GM12878 (cell line): Measurements from ENCODE around the gene SLC22A31. TPM values are rescaled to one million over a fixed set of nuclear protein-coding genes. Genes with fewer than 3 reads are reported as not detected.
"Not testable (repeated sequence)": the region's sequence is repeated elsewhere in the genome, so short reads cannot be mapped to it uniquely, and the experiment has no call there.

Experiments
- ATAC-seq: fragments of 200-7000 bp; cut with Tn5 transposase; 3 replicates; pipeline ENCODE4 v1.9.1; 2020; ENCODE audit warnings: mild to moderate bottlenecking, moderate library complexity
- BruUV-seq: library from RNA; stranded (reverse); fragments of 400-500 nt; replicated peaks from 2 replicates; lab custom pipeline; 2021; lab: Mats Ljungman, UMichigan
- CTCF ChIA-PET: fragments of 300-600 bp; sonication (Branson Sonifier 250); formaldehyde crosslinking; extraction: SDS; loops from one replicate; lab custom pipeline; 2021; ENCODE audit warnings: inconsistent platforms; lab: Yijun Ruan, JAX
- POLR2A ChIA-PET: fragments of 350-600 bp; formaldehyde crosslinking; extraction: SDS; loops from one replicate; lab custom pipeline; 2021; ENCODE audit warnings: inconsistent platforms; lab: Charles Lee
- RAD21 ChIA-PET: fragments of 300-600 bp; sonication (Branson Sonifier 250); formaldehyde crosslinking; loops from one replicate; lab custom pipeline; 2023; ENCODE audit warnings: antibody characterized with exemption; ENCODE audit not compliant: unreplicated experiment; lab: Charles Lee
- SMC1A ChIA-PET: fragments of 300-600 bp; sonication (Branson Sonifier 250); formaldehyde crosslinking; loops from one replicate; lab custom pipeline; 2023; ENCODE audit not compliant: unreplicated experiment, uncharacterized antibody; lab: Charles Lee
- DNase-seq: peaks from one replicate; pipeline ENCODE4 v3.0.0-alpha.2; 2011; ENCODE audit warnings: low read depth, low spot score
- FAIRE-seq: peaks from 3 replicates; lab custom pipeline; 2011; peaks lifted over from hg19 to GRCh38; lab: Jason Lieb, UNC
- H2AFZ ChIP-seq: 2 replicates; pipeline ENCODE4 v1.6.0; 2011; ENCODE audit warnings: low read depth, low read length, control low read depth; ENCODE audit not compliant: control insufficient read depth
- H3K27ac ChIP-seq: 2 replicates; pipeline ENCODE4 v1.5.1; 2011; ENCODE audit warnings: control low read depth; ENCODE audit not compliant: control insufficient read depth, insufficient read depth
- H3K27me3 ChIP-seq, 2 experiments: replicated peaks in 1 of 2; 2 replicates each; pipeline versions ENCODE4 v1.6.0 to v1.6.1; 2011; ENCODE audit warnings: low read length in 1 of 2; ENCODE audit not compliant: control insufficient read depth in 2 of 2, insufficient read depth in 2 of 2
- H3K36me3 ChIP-seq, 2 experiments: 2 replicates each; pipeline ENCODE4 v1.5.1; 2011; ENCODE audit warnings: low read length in 1 of 2; ENCODE audit not compliant: control insufficient read depth in 2 of 2, insufficient read depth in 2 of 2
- H3K4me1 ChIP-seq: 2 replicates; pipeline ENCODE4 v1.6.1; 2011; ENCODE audit warnings: mild to moderate bottlenecking, low read length, moderate library complexity, mixed read lengths; ENCODE audit not compliant: control insufficient read depth, insufficient read depth
- H3K4me2 ChIP-seq: 2 replicates; pipeline ENCODE4 v1.6.0; 2011; ENCODE audit warnings: control low read depth; ENCODE audit not compliant: control insufficient read depth, insufficient read depth
- H3K4me3 ChIP-seq: fragments of 200-600 bp; sonication (generic); 2 replicates; pipeline ENCODE4 v1.5.1; 2016
- H3K79me2 ChIP-seq: 2 replicates; pipeline ENCODE4 v1.6.0; 2011; ENCODE audit warnings: low read length; ENCODE audit not compliant: control insufficient read depth, insufficient read depth
- H3K9ac ChIP-seq: 2 replicates; pipeline ENCODE4 v1.8.0; 2011; ENCODE audit warnings: low read length, control low read depth, mixed read lengths; ENCODE audit not compliant: control insufficient read depth, insufficient read depth
- H3K9me3 ChIP-seq: replicated peaks from 3 replicates; pipeline ENCODE4 v1.5.1; 2011; ENCODE audit warnings: mild to moderate bottlenecking, low read length; ENCODE audit not compliant: control insufficient read depth, insufficient read depth
- H4K20me1 ChIP-seq: 2 replicates; pipeline ENCODE4 v1.6.0; 2011; ENCODE audit not compliant: control insufficient read depth, insufficient read depth
- EZH2 ChIP-seq: IDR thresholded peaks from 2 replicates; pipeline ENCODE4 v1.6.1; 2012; ENCODE audit warnings: low read depth, mild to moderate bottlenecking, control low read depth, inconsistent platforms, low read length, borderline replicate concordance; ENCODE audit not compliant: control insufficient read depth
- FOXM1 ChIP-seq: IDR thresholded peaks from 2 replicates; pipeline ENCODE4 v1.6.1; 2012; ENCODE audit warnings: low read depth, mild to moderate bottlenecking, inconsistent platforms, low read length, moderate library complexity
- HDAC2 ChIP-seq: fragments of 200-600 bp; sonication (generic); IDR thresholded peaks from 2 replicates; pipeline ENCODE4 v1.6.1; 2017
- IKZF2 ChIP-seq, 2 experiments: fragments of 450-650 bp; IDR thresholded peaks; 2 replicates each; pipeline ENCODE4 v1.6.1; 2017; ENCODE audit warnings: mild to moderate bottlenecking in 2 of 2, moderate library complexity in 2 of 2
- JUND ChIP-seq: IDR thresholded peaks from 2 replicates; pipeline ENCODE4 v1.6.1; 2012; ENCODE audit warnings: low read depth, mild to moderate bottlenecking, low read length, improper control_type of control experiment, moderate library complexity
- USF1 ChIP-seq: IDR thresholded peaks from 2 replicates; pipeline ENCODE4 v1.6.1; 2011; ENCODE audit warnings: borderline replicate concordance, low read depth, mild to moderate bottlenecking, moderate library complexity, mixed read lengths, low read length; ENCODE audit not compliant: insufficient read depth; ENCODE audit errors: extremely low read length
- YBX1 ChIP-seq: fragments of 450-650 bp; IDR thresholded peaks from 2 replicates; pipeline ENCODE4 v1.6.1; 2016; ENCODE audit warnings: antibody characterized with exemption
- ZNF592 ChIP-seq: fragments of 450-650 bp; IDR thresholded peaks from 2 replicates; pipeline ENCODE4 v1.6.1; 2017; ENCODE audit warnings: mild to moderate bottlenecking, moderate library complexity
- WGBS: methylation state at CpG from one replicate; pipeline ENCODE4 v1.1.6; 2016; ENCODE audit warnings: low lambda C conversion rate; ENCODE audit not compliant: insufficient replicate concordance, insufficient coverage; ENCODE audit errors: missing lambda C conversion rate; 5-methylcytosine and 5-hydroxymethylcytosine counted together
- in situ Hi-C: fragments of 300-500 bp; cut with MboI; formaldehyde crosslinking; loops from 9 replicates; pipeline ENCODE4 v1.14.3; 2018; ENCODE audit warnings: mixed read lengths
- intact Hi-C: fragments of 100-400 bp; cut with micrococcal nuclease; formaldehyde crosslinking; loops from one replicate; pipeline ENCODE4 v1.14.2; 2022; ENCODE audit not compliant: unreplicated experiment
- polyA plus RNA-seq, 11 experiments: library from polyadenylated mRNA; depleted of rRNA in 4 of 11; unstranded in 6 of 11; stranded (reverse) in 5 of 11; fragments of >200 nt; fragmentation: Nextera tagmentation in 4 of 11; fragmentation: Illumina TruSeq in 1 of 11; extraction: Ambion mirVana in 4 of 11; extraction: Trizol in 1 of 11; gene quantifications; 1 replicate in 1 of 11; 2 replicates in 10 of 11; pipeline versions ENCODE4 v1.2.1 to v1.2.3, GENCODE V29; 2011 to 2016; ENCODE audit warnings: inconsistent platforms in 2 of 11, missing spikeins in 2 of 11, low read depth in 1 of 11
- total RNA-seq, 4 experiments: library from RNA; depleted of rRNA in 3 of 4; stranded (reverse); fragments of >200 nt in 3 of 4; fragmentation: Illumina TruSeq in 1 of 4; extraction: Trizol in 1 of 4; gene quantifications; 2 replicates each; pipeline versions ENCODE4 v1.2.1 to v1.2.3, GENCODE V29; 2013 to 2021

Gene SLC22A31
- total and polyA plus RNA-seq, 10 of the 15 experiments (the other 5 are each of a cell fraction or from before 2014, with no cell fraction given) = 0.13 to 0.24 (median 0.23) TPM; not detected in 7

GRCh38 chr16:89188471-89189357, 11.6 kb downstream of the SLC22A31 start:
- BruUV-seq, DNase-seq, H3K4me1 ChIP-seq, H4K20me1 ChIP-seq, ATAC-seq, POLR2A ChIA-PET, H2AFZ ChIP-seq, H3K27ac ChIP-seq, CTCF ChIA-PET, H3K36me3 ChIP-seq, H3K9ac ChIP-seq, H3K79me2 ChIP-seq, FAIRE-seq, H3K9me3 ChIP-seq, SMC1A ChIA-PET, in situ Hi-C loops, intact Hi-C loops, H3K4me2 ChIP-seq, H3K4me3 ChIP-seq, RAD21 ChIA-PET, H3K27me3 ChIP-seq: not testable (repeated sequence)
- WGBS = 83% methylated on average over 23 of the region's 25 CpGs

GRCh38 chr16:89187770-89188392, 12.5 kb downstream of the SLC22A31 start:
- Histone ChIP-seq H3K27ac (no peak overlapping the region), H3K36me3 (no peaks in the 10 kb centered on the region), H3K9me3 (no peaks in the 10 kb centered on the region), H3K79me2 (no peaks in the 10 kb centered on the region), H4K20me1 (no peaks in the 10 kb centered on the region), H3K9ac (no peak overlapping the region), H3K27me3 (no peaks in the 10 kb centered on the region), H3K4me1 (no peaks in the 10 kb centered on the region), H2AFZ (no peak overlapping the region), H3K4me2 (no peak overlapping the region), H3K4me3 (no peak overlapping the region)
- in situ Hi-C loops = no loop called here
- DNase-seq (no peak), FAIRE-seq (no peak), ATAC-seq (peak; percentile 31)
- ChIA-PET CTCF (no interaction called here), POLR2A (no interaction called here), SMC1A (no interaction called here), RAD21 (no interaction called here)
- 62% methylated on average over 19 of the region's 19 CpGs for WGBS
- intact Hi-C loops = no loop called here
- TF ChIP-seq HDAC2 (no peak), ZNF592 (no peak), FOXM1 (no peak), USF1 (peak; percentile 23), YBX1 (no peak), JUND (no peak), EZH2 (no peak), IKZF2 (IDR thresholded peaks at IDR 0.05) (no peak)
- BruUV-seq = no TSS peak
